C4-2B (cell line): ENCODE data around the gene BRINP1.

ENCODE experiments used
- CTCF ChIP-seq: fragments of 450-650 bp; conservative IDR thresholded peaks from 2 replicates; pipeline ENCODE4 v1.5.1; 2017; ENCODE audit warnings: mild to moderate bottlenecking
- ZFX ChIP-seq: fragments of 450-650 bp; IDR thresholded peaks from 2 replicates; pipeline ENCODE4 v1.6.1; 2017

DNA sequence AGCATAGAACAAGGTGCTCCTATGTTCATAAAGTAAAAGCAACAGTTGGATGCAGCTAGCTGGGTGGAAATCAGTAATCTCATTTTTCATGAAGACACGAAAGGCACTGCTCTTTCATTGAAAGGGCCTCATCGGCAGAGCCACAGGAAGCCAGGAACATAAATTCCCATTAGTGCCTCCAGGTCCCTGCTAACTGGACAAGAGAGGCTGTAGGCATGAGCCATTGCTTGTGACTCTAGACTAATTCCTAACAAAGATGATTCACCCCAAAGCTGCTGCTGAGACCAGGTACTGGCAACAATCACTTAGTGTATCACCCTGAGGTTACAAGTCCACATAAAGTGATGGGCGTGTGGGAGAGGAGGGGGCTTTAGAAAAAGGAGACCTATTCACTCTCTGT lies 141.8 kb downstream of the BRINP1 start:
- TF ChIP-seq CTCF (no peak), ZFX (no peak)
